HG03342 (cell line): Measurements from ENCODE around the gene ICAM4.
"Not testable (repeated sequence)": the region's sequence is repeated elsewhere in the genome, so short reads cannot be mapped to it uniquely, and the experiment has no call there.

Source experiments
- ATAC-seq: cut with Tn5 transposase; IDR thresholded peaks from one replicate; pipeline ENCODE4 v1.9.1; 2021; ENCODE audit warnings: mild to moderate bottlenecking, moderate library complexity; ENCODE audit not compliant: unreplicated experiment

Gene ICAM4

GRCh38 chr19:10268071-10268470 lies 18.7 kb upstream of the ICAM4 start:
- no peak for ATAC-seq

- no peak for ATAC-seq
Observed at GRCh38 chr19:10269333-10270179, 17.2 kb upstream of the ICAM4 start.

- no peak for ATAC-seq
Observed at GRCh38 chr19:10270180-10270615, 16.6 kb upstream of the ICAM4 start.

GRCh38 chr19:10270616-10271394 lies 15.9 kb upstream of the ICAM4 start, which contains the start of gene ICAM1:
Gene ICAM1, plus strand, starts transcription at chr19:10271120. Its CDS starts 40 bp downstream, at chr19:10271160.
- peak; percentile 43 for ATAC-seq

GRCh38 chr19:10271543-10272086 lies 15.1 kb upstream of the ICAM4 start:
- ATAC-seq, result peak; percentile 29

GRCh38 chr19:10274589-10274988 lies 12.2 kb upstream of the ICAM4 start:
- ATAC-seq, result no peak

GRCh38 chr19:10277795-10278589 lies 8.8 kb upstream of the ICAM4 start:
- no peak for ATAC-seq

- no peak for ATAC-seq
Observed at GRCh38 chr19:10278935-10279334, 7.8 kb upstream of the ICAM4 start.

- ATAC-seq, result no peak
Observed at GRCh38 chr19:10279737-10280442, 6.9 kb upstream of the ICAM4 start.

- ATAC-seq, result not testable (repeated sequence)
Observed at GRCh38 chr19:10282043-10282442, 4.7 kb upstream of the ICAM4 start.

- ATAC-seq, result no peak
Observed at GRCh38 chr19:10283301-10284064, 3.3 kb upstream of the ICAM4 start.

GRCh38 chr19:10284065-10284959 lies 2.4 kb upstream of the ICAM4 start:
- no peak for ATAC-seq

- no peak for ATAC-seq
Observed at GRCh38 chr19:10284960-10285278, 1.8 kb upstream of the ICAM4 start.

- ATAC-seq, result no peak
Observed at GRCh38 chr19:10285393-10285792, 1.4 kb upstream of the ICAM4 start.

- no peak for ATAC-seq
Observed at GRCh38 chr19:10288662-10289166, 2.0 kb downstream of the ICAM4 start.

GRCh38 chr19:10289167-10289835 lies 2.5 kb downstream of the ICAM4 start:
- no peak for ATAC-seq

- no peak for ATAC-seq
Observed at GRCh38 chr19:10289836-10290356, 3.1 kb downstream of the ICAM4 start, which contains the start of gene ICAM5. Gene ICAM5, plus strand, starts transcription at chr19:10289952. Its CDS starts 92 bp downstream, at chr19:10290044.
